ENCODE results near the gene TFIP11.

GRCh38 chr22:26559961-26560575 lies 47.8 kb upstream of the TFIP11 start:
- no peak for TF ChIP-seq EP300 (IDR thresholded peaks at IDR 0.05; ENCODE audit: borderline replicate concordance in 1 of 2, control insufficient read depth in 1 of 2, low read depth in 2 of 2, low read length in 2 of 2)
- no peak for TF ChIP-seq RFX5 (IDR thresholded peaks at IDR 0.05; ENCODE audit: low read depth, low read length)
- no peak for TF ChIP-seq TCF7 (IDR thresholded peaks at IDR 0.05; ENCODE audit: borderline replicate concordance)
- no peak for TF ChIP-seq EZH2 (IDR thresholded peaks at IDR 0.05; ENCODE audit: borderline replicate concordance, control insufficient read depth, low read depth, low read length)
- no peak for TF ChIP-seq SIN3A (IDR thresholded peaks at IDR 0.05; ENCODE audit: low read depth, low read length)
- TF ChIP-seq ELK1 (IDR thresholded peaks at IDR 0.05; ENCODE audit: low read depth, low read length): no peak
- no peak for TF ChIP-seq TAF1 (IDR thresholded peaks at IDR 0.05; ENCODE audit: borderline replicate concordance, low read depth, low read length)

Measured in GM12878 (cell line).